Breast epithelium (tissue), 4 donors: ENCODE results near the gene PRPH2. TPM values are rescaled to one million over a fixed set of nuclear protein-coding genes. Genes with fewer than 3 reads are reported as not detected.

Experiments used
- DNase-seq, 2 donors: peaks; one replicate each; pipeline ENCODE4 v3.0.0-alpha.2; 2019; ENCODE audit warnings: low spot score in 2 of 2
- H3K27ac ChIP-seq, 2 donors: fragments of 200-600 bp; sonication (generic) in 1 of 2; one replicate each; pipeline ENCODE4 v1.5.1; 2016 to 2019; ENCODE audit warnings: mild to moderate bottlenecking in 1 of 2
- H3K27me3 ChIP-seq, 2 donors: fragments of 200-600 bp; sonication (generic) in 1 of 2; one replicate each; pipeline versions ENCODE4 v1.5.1 to v1.6.0; 2017 to 2019; ENCODE audit warnings: control low read depth in 1 of 2, mild to moderate bottlenecking in 1 of 2
- H3K36me3 ChIP-seq: fragments of 200-600 bp; one replicate; pipeline ENCODE4 v1.5.1; 2019
- H3K4me1 ChIP-seq, 2 donors: fragments of 200-600 bp; sonication (generic); one replicate each; pipeline ENCODE4 v1.5.1; 2016 to 2019; ENCODE audit warnings: control low read depth in 1 of 2
- H3K4me3 ChIP-seq, 3 donors: fragments of 200-600 bp; sonication (generic); 1 replicate in 2 of 3; 2 replicates in 1 of 3; pipeline ENCODE4 v1.5.1; 2016 to 2019; ENCODE audit warnings: mild to moderate bottlenecking in 3 of 3, moderate library complexity in 2 of 3
- H3K9me3 ChIP-seq, 2 donors: fragments of 200-600 bp; sonication (generic) in 1 of 2; one replicate each; pipeline ENCODE4 v1.5.1; 2016 to 2019; ENCODE audit warnings: control low read depth in 1 of 2
- CTCF ChIP-seq, 3 donors: fragments of 450-650 bp; IDR thresholded peaks; one replicate each; pipeline ENCODE4 v1.5.1; 2016 to 2017; ENCODE audit warnings: antibody characterized with exemption in 3 of 3, mild to moderate bottlenecking in 3 of 3, moderate library complexity in 3 of 3
- POLR2A ChIP-seq: fragments of 450-650 bp; IDR thresholded peaks from one replicate; pipeline ENCODE4 v1.6.1; 2016; ENCODE audit warnings: antibody characterized with exemption, mild to moderate bottlenecking, moderate library complexity
- POLR2AphosphoS5 ChIP-seq, 3 donors: sonication (generic); formaldehyde crosslinking; IDR thresholded peaks; one replicate each; pipeline ENCODE4 v1.6.1; 2017; ENCODE audit warnings: antibody characterized with exemption in 3 of 3
- intact Hi-C: fragments of 100-400 bp; cut with DNase I; formaldehyde crosslinking; loops from one replicate; pipeline ENCODE4 v1.15.1; 2023; ENCODE audit warnings: low total_unique reads
- total RNA-seq, 3 donors: library from RNA; depleted of rRNA; stranded (reverse); fragments of >200 nt; gene quantifications; one replicate each; pipeline ENCODE4 v1.1.0, GENCODE V29; 2016

The PRPH2 gene
- total RNA-seq, 3 donors from 2014 or later: 0.32 to 0.59 TPM; not detected in 1

GRCh38 chr6:42764911-42765648, 42.7 kb upstream of the PRPH2 start:
- Histone ChIP-seq H3K27ac (no peak overlapping the region), H3K36me3 (no peaks in the 10 kb centered on the region), H3K4me3 (no peak overlapping the region), H3K4me1 (no peaks in the 10 kb centered on the region), H3K9me3 (no peaks in the 10 kb centered on the region), H3K27me3 (no peaks in the 10 kb centered on the region)
- intact Hi-C loops: no loop called here
- no peak for TF ChIP-seq CTCF (IDR thresholded peaks at IDR 0.05)
- no peak for TF ChIP-seq POLR2A
- no peak for TF ChIP-seq POLR2AphosphoS5 (IDR thresholded peaks at IDR 0.05)
- DNase-seq: no peak

GRCh38 chr6:42762950-42763349, 40.6 kb upstream of the PRPH2 start:
- Histone ChIP-seq H3K27ac (no peak overlapping the region), H3K4me1 (no peaks in the 10 kb centered on the region), H3K9me3 (no peaks in the 10 kb centered on the region), H3K27me3 (no peaks in the 10 kb centered on the region), H3K4me3 (no peak overlapping the region), H3K36me3 (no peaks in the 10 kb centered on the region)
- DNase-seq: no peak
- TF ChIP-seq CTCF (IDR thresholded peaks at IDR 0.05) (no peak), POLR2A (no peak), POLR2AphosphoS5 (IDR thresholded peaks at IDR 0.05) (no peak)
- intact Hi-C loops: no loop called here

GRCh38 chr6:42762426-42762859, 40.0 kb upstream of the PRPH2 start:
- TF ChIP-seq POLR2AphosphoS5 (IDR thresholded peaks at IDR 0.05) (no peak), POLR2A (no peak), CTCF (IDR thresholded peaks at IDR 0.05) (no peak)
- Histone ChIP-seq H3K27ac (no peak overlapping the region), H3K27me3 (no peaks in the 10 kb centered on the region), H3K4me1 (no peaks in the 10 kb centered on the region), H3K4me3 (no peak overlapping the region), H3K9me3 (no peaks in the 10 kb centered on the region), H3K36me3 (no peaks in the 10 kb centered on the region)
- no peak for DNase-seq
- intact Hi-C loops: no loop called here

GRCh38 chr6:42761287-42762067, 39.1 kb upstream of the PRPH2 start:
- Histone ChIP-seq H3K4me1 (no peaks in the 10 kb centered on the region), H3K36me3 (no peaks in the 10 kb centered on the region), H3K9me3 (no peaks in the 10 kb centered on the region), H3K27ac (no peak overlapping the region), H3K4me3 (no peak overlapping the region), H3K27me3 (no peaks in the 10 kb centered on the region)
- no peak for TF ChIP-seq CTCF (IDR thresholded peaks at IDR 0.05)
- TF ChIP-seq POLR2AphosphoS5 (IDR thresholded peaks at IDR 0.05): no peak
- TF ChIP-seq POLR2A: no peak
- intact Hi-C loops: no loop called here
- no peak for DNase-seq
